IMR-90 (cell line): ENCODE results near the gene ENOX2. TPM values are rescaled to one million over a fixed set of nuclear protein-coding genes. Genes with fewer than 3 reads are reported as not detected.

ENCODE experiments used
- ATAC-seq: fragments of 200-7000 bp; cut with Tn5 transposase; 2 replicates; pipeline ENCODE4 v1.9.1; 2020; ENCODE audit warnings: low read depth, mild to moderate bottlenecking, moderate library complexity
- BruUV-seq: library from RNA; stranded (reverse); fragments of 400-500 nt; replicated peaks from 2 replicates; lab custom pipeline; 2021; lab: Mats Ljungman, UMichigan
- CTCF ChIA-PET: fragments of 300-600 bp; formaldehyde crosslinking; extraction: SDS; loops from one replicate; lab custom pipeline; 2021; ENCODE audit warnings: antibody characterized with exemption; lab: Yijun Ruan, JAX
- POLR2A ChIA-PET: fragments of 300-600 bp; sonication (Branson Sonifier 250); formaldehyde crosslinking; loops from one replicate; lab custom pipeline; 2022; ENCODE audit warnings: antibody characterized with exemption; ENCODE audit not compliant: unreplicated experiment; lab: Charles Lee
- DNase-seq: peaks from one replicate; pipeline ENCODE4 v3.0.0; 2013
- H2AFZ ChIP-seq: replicated peaks from 2 replicates; pipeline ENCODE3; 2013; ENCODE audit warnings: low read length, mild to moderate bottlenecking; ENCODE audit not compliant: poor library complexity
- H2AK5ac ChIP-seq: 2 replicates; pipeline ENCODE4 v1.6.1; 2013; ENCODE audit warnings: low read depth, low read length, inconsistent platforms
- H2AK9ac ChIP-seq: replicated peaks from 2 replicates; pipeline ENCODE3; 2013; ENCODE audit warnings: mild to moderate bottlenecking, low read depth, low read length, moderate library complexity; ENCODE audit not compliant: poor library complexity
- H2BK120ac ChIP-seq: 2 replicates; pipeline ENCODE4 v1.6.1; 2013; ENCODE audit warnings: low read depth, low read length, inconsistent platforms
- H2BK15ac ChIP-seq: 3 replicates; pipeline ENCODE4 v1.6.1; 2013; ENCODE audit warnings: low read depth, low read length, inconsistent platforms
- H2BK20ac ChIP-seq: 2 replicates; pipeline ENCODE4 v1.6.1; 2013; ENCODE audit warnings: low read depth, mild to moderate bottlenecking, inconsistent platforms, low read length, moderate library complexity
- H2BK5ac ChIP-seq: 2 replicates; pipeline ENCODE4 v1.6.1; 2013; ENCODE audit warnings: mild to moderate bottlenecking, low read depth, low read length, inconsistent platforms; ENCODE audit not compliant: poor library complexity, severe bottlenecking
- H3K14ac ChIP-seq: replicated peaks from 2 replicates; pipeline ENCODE4 v1.6.1; 2013; ENCODE audit warnings: low read depth, low read length, inconsistent platforms
- H3K18ac ChIP-seq: 2 replicates; pipeline ENCODE4 v1.6.1; 2013; ENCODE audit warnings: low read depth, low read length, control low read depth
- H3K23ac ChIP-seq: 2 replicates; pipeline ENCODE4 v1.6.1; 2013; ENCODE audit warnings: low read depth, low read length, inconsistent platforms
- H3K27ac ChIP-seq: 2 replicates; pipeline ENCODE4 v1.5.1; 2013; ENCODE audit warnings: mild to moderate bottlenecking, control low read depth, low read length; ENCODE audit not compliant: insufficient read depth
- H3K27me3 ChIP-seq: 2 replicates; pipeline ENCODE4 v1.6.1; 2013; ENCODE audit warnings: low read length; ENCODE audit not compliant: control insufficient read depth, insufficient read depth
- H3K36me3 ChIP-seq: 2 replicates; pipeline ENCODE4 v1.6.1; 2013; ENCODE audit warnings: low read length, mixed read lengths; ENCODE audit not compliant: control insufficient read depth, insufficient read depth
- H3K4ac ChIP-seq: 2 replicates; pipeline ENCODE4 v1.6.1; 2013; ENCODE audit warnings: low read depth, low read length, inconsistent platforms
- H3K4me1 ChIP-seq: 2 replicates; pipeline ENCODE4 v1.6.1; 2013; ENCODE audit warnings: low read length, mixed read lengths; ENCODE audit not compliant: control insufficient read depth, insufficient read depth
- H3K4me2 ChIP-seq: 2 replicates; pipeline ENCODE4 v1.6.1; 2013; ENCODE audit warnings: low read depth, mild to moderate bottlenecking, control low read depth, low read length, moderate library complexity
- H3K4me3 ChIP-seq: 2 replicates; pipeline ENCODE4 v1.5.1; 2013; ENCODE audit warnings: low read depth, mild to moderate bottlenecking, control low read depth, low read length, moderate library complexity; ENCODE audit not compliant: insufficient read depth
- H3K56ac ChIP-seq: 2 replicates; pipeline ENCODE4 v1.6.1; 2013; ENCODE audit warnings: low read length, inconsistent platforms; ENCODE audit not compliant: insufficient read depth; ENCODE audit errors: extremely low read depth
- H3K79me1 ChIP-seq, 2 experiments: 2 replicates each; pipeline ENCODE4 v1.6.1; 2013; ENCODE audit warnings: low read length in 2 of 2, inconsistent platforms in 1 of 2, low read depth in 1 of 2
- H3K9ac ChIP-seq: 2 replicates; pipeline ENCODE4 v1.6.1; 2013; ENCODE audit warnings: low read depth, low read length, control low read depth
- H3K9me1 ChIP-seq: 2 replicates; pipeline ENCODE4 v1.6.1; 2013; ENCODE audit warnings: low read length, inconsistent platforms; ENCODE audit not compliant: insufficient read depth
- H3K9me3 ChIP-seq: 2 replicates; pipeline ENCODE4 v1.6.1; 2013; ENCODE audit warnings: low read length; ENCODE audit not compliant: control insufficient read depth, insufficient read depth
- H4K20me1 ChIP-seq: 2 replicates; pipeline ENCODE4 v1.6.1; 2013; ENCODE audit warnings: low read length, inconsistent platforms; ENCODE audit not compliant: insufficient read depth
- H4K5ac ChIP-seq: 2 replicates; pipeline ENCODE4 v1.6.1; 2013; ENCODE audit warnings: mild to moderate bottlenecking, low read depth, low read length, control low read depth
- H4K8ac ChIP-seq, 2 experiments: 2 replicates each; pipeline ENCODE4 v1.6.1; 2013; ENCODE audit warnings: low read depth in 2 of 2, low read length in 2 of 2, control low read depth in 1 of 2, inconsistent platforms in 1 of 2
- H4K91ac ChIP-seq: 2 replicates; pipeline ENCODE4 v1.6.1; 2013; ENCODE audit warnings: low read depth, low read length, inconsistent platforms; ENCODE audit not compliant: insufficient read depth
- CEBPB ChIP-seq: IDR thresholded peaks from 2 replicates; pipeline ENCODE4 v1.6.1; 2012; ENCODE audit warnings: low read depth, low read length, improper control_type of control experiment
- CTCF ChIP-seq: conservative IDR thresholded peaks from 2 replicates; pipeline ENCODE4 v1.5.1; 2012; ENCODE audit warnings: mild to moderate bottlenecking, low read depth, low read length, improper control_type of control experiment
- MAFK ChIP-seq: IDR thresholded peaks from 2 replicates; pipeline ENCODE4 v1.6.1; 2012; ENCODE audit warnings: low read depth, low read length, improper control_type of control experiment
- NFE2L2 ChIP-seq: fragments of 150-350 bp; IDR thresholded peaks from 2 replicates; pipeline ENCODE4 v1.6.1; 2016; ENCODE audit warnings: low read depth, mild to moderate bottlenecking, low read length
- WGBS, 2 experiments: methylation state at CpG; one replicate each; pipeline versions ENCODE4 v1.1.5 to v1.1.7; 2013; ENCODE audit warnings: missing lambda C conversion rate in 2 of 2; ENCODE audit not compliant: insufficient read length in 1 of 2; ENCODE audit errors: extremely low coverage in 2 of 2; 5-methylcytosine and 5-hydroxymethylcytosine counted together
- dilution Hi-C: fragments of 300-500 bp; cut with HindIII; formaldehyde crosslinking; loops from one replicate; pipeline ENCODE4 v1.14.3; 2018; ENCODE audit warnings: low sequenced_read_pairs; ENCODE audit not compliant: unreplicated experiment
- in situ Hi-C: fragments of 300-500 bp; cut with MboI; formaldehyde crosslinking; loops from 3 replicates; pipeline ENCODE4 v1.14.3; 2019; ENCODE audit warnings: low sequenced_read_pairs, inconsistent platforms, mixed read lengths
- intact Hi-C: fragments of 100-400 bp; cut with micrococcal nuclease; formaldehyde crosslinking; loops from 2 replicates; pipeline ENCODE4 v1.10.0; 2022
- polyA plus RNA-seq, 3 experiments: library from polyadenylated mRNA; depleted of rRNA; stranded (reverse); fragments of >200 nt; gene quantifications; 2 replicates each; pipeline ENCODE4 v1.2.3, GENCODE V29; 2012; ENCODE audit warnings: low replicate concordance in 1 of 3
- total RNA-seq: library from RNA; depleted of rRNA; stranded (reverse); fragments of >200 nt; gene quantifications from 2 replicates; pipeline ENCODE4 v1.2.3, GENCODE V29; 2012

The ENOX2 gene
- total and polyA plus RNA-seq, 2 of the 4 experiments (the other 2 are of a cell fraction), result 6.3 to 11.8 TPM

GRCh38 chrX:130772105-130772775 lies 130.8 kb downstream of the ENOX2 start:
- peaks cover 7% of the 10 kb centered on the region for H3K4me1 ChIP-seq
- H4K8ac ChIP-seq, result no peak overlapping the region
- H3K23ac ChIP-seq, result no peak overlapping the region
- no peak overlapping the region for H2BK20ac ChIP-seq
- H3K27me3 ChIP-seq, result no peaks in the 10 kb centered on the region; the same call in 1 of the 2 replicates
- no peaks in the 10 kb centered on the region for H3K79me1 ChIP-seq
- WGBS, 2 experiments, result 0% methylated on average over 1 of the region's 4 CpGs; no CpG with 5 or more reads in 1 of the 2 experiments
- no peak overlapping the region for H3K56ac ChIP-seq
- no peak overlapping the region for H3K14ac ChIP-seq
- H3K9me1 ChIP-seq, result no peaks in the 10 kb centered on the region
- H3K4ac ChIP-seq, result no peak overlapping the region
- no peak overlapping the region for H2AFZ ChIP-seq
- POLR2A ChIA-PET, result no interaction called here
- CTCF ChIA-PET, result interaction anchor here (0.8 to 1.0 kb wide), 2 partner anchors 197 to 232 kb away, joined by 3 to 4 read pairs; no protein-coding TSS in a partner anchor
- H3K4me3 ChIP-seq, result no peak overlapping the region
- H3K4me2 ChIP-seq, result peak overlapping the region; percentile 60; the same call in 1 of the 2 replicates
- no peak overlapping the region for H2BK120ac ChIP-seq
- peak overlapping the region; percentile 59; the same call in 1 of the 2 replicates for H3K18ac ChIP-seq
- in situ Hi-C loops (no loop called here), dilution Hi-C loops (no loop called here), intact Hi-C loops (no loop called here)
- no peak overlapping the region for H4K5ac ChIP-seq
- H2BK5ac ChIP-seq, result no peak overlapping the region
- H3K9me3 ChIP-seq, result no peaks in the 10 kb centered on the region
- no peak overlapping the region for H2AK5ac ChIP-seq
- TF ChIP-seq NFE2L2, result peak; percentile 62; the same call in 1 of the 2 replicates
- TF ChIP-seq MAFK, result peak; percentile 51; the same call in 1 of the 2 replicates
- TF ChIP-seq CTCF, result no peak
- peak; percentile 56; the same call in 1 of the 2 replicates for TF ChIP-seq CEBPB
- no TSS peak for BruUV-seq
- ATAC-seq (peak; percentile 70), DNase-seq (peak; percentile 73)
- H4K20me1 ChIP-seq, result no peaks in the 10 kb centered on the region
- no peak overlapping the region for H2AK9ac ChIP-seq
- H3K9ac ChIP-seq, result no peak overlapping the region
- H3K36me3 ChIP-seq, result no peaks in the 10 kb centered on the region
- H2BK15ac ChIP-seq, result no peak overlapping the region
- H3K27ac ChIP-seq, result no peak overlapping the region
- no peak overlapping the region for H4K91ac ChIP-seq
